ENCODE data around the gene CACNA1C.

DNA sequence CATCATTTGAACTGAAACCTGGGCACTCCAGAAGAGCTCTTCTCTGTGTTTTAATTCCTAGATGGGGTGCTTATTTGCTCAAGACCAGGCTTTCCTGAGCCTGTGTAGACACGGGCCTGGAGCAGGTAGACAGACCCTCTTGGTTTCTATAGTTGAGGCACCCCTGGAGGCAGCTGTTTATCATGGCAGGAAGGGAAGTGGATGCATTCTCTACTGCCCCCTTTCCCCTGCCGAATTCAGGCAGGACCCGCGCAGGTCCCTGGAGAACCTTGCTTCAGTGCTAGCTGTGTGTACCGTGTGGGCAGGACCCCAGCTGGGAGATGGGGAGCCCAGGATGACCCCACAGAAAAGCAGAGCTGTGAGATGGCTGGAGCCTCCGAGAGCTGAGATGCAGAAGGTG, 6.0 kb downstream of the CACNA1C start:
- TF ChIP-seq, protein P1, sequence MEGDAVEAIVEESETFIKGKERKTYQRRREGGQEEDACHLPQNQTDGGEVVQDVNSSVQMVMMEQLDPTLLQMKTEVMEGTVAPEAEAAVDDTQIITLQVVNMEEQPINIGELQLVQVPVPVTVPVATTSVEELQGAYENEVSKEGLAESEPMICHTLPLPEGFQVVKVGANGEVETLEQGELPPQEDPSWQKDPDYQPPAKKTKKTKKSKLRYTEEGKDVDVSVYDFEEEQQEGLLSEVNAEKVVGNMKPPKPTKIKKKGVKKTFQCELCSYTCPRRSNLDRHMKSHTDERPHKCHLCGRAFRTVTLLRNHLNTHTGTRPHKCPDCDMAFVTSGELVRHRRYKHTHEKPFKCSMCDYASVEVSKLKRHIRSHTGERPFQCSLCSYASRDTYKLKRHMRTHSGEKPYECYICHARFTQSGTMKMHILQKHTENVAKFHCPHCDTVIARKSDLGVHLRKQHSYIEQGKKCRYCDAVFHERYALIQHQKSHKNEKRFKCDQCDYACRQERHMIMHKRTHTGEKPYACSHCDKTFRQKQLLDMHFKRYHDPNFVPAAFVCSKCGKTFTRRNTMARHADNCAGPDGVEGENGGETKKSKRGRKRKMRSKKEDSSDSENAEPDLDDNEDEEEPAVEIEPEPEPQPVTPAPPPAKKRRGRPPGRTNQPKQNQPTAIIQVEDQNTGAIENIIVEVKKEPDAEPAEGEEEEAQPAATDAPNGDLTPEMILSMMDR (conservative IDR thresholded peaks at IDR 0.05; ENCODE audit: low read depth, low read length), result no peak
- TF ChIP-seq EZH2 (IDR thresholded peaks at IDR 0.05; ENCODE audit: borderline replicate concordance, low read depth, low read length, poor library complexity, severe bottlenecking), result no peak

Measured in A673 (cell line).